ACHN (cell line): ENCODE results near the gene TRPM4.

Experiments
- DNase-seq: peaks from one replicate; pipeline ENCODE4 v3.0.0-alpha.2; 2015
- in situ Hi-C: cut with HindIII; loops from 2 replicates; pipeline ENCODE4 v1.10.0; 2017; ENCODE audit warnings: low sequenced_read_pairs, low pct_ligation_motif_present, low pct_unique_long_range_greater_than_20kb

The TRPM4 gene

DNA sequence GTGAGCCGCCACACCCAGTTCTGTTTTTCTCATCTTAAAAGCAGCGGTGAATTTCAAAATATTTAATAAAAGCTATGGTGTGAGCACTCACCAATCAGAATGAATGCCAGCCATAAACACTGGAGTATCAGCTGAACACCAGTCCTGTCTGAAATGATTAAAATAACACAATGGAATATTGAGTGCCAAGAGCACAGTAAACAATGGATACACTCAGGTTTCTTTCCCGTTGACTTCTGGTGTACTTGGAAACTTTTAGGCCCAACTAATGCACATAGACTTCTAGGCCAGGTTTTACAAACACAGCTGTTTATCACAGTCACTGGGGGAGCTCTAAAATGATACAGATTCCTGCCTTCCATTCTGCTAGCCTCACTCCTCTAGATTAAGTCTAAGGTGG lies 99.1 kb downstream of the TRPM4 start:
- in situ Hi-C loops = no loop called here
- DNase-seq = no peak
